HEK293T (cell line): ENCODE measurements around the gene CATSPER4.

Experiments
- CTCF ChIA-PET: fragments of 350-600 bp; formaldehyde crosslinking; extraction: SDS; loops from one replicate; lab custom pipeline; 2021; ENCODE audit warnings: antibody characterized with exemption, inconsistent platforms; lab: Yijun Ruan, JAX
- POLR2A ChIA-PET: fragments of 350-600 bp; formaldehyde crosslinking; extraction: SDS; loops from one replicate; lab custom pipeline; 2020; ENCODE audit warnings: antibody characterized with exemption, inconsistent platforms; lab: Yijun Ruan, JAX
- DNase-seq: peaks from one replicate; pipeline ENCODE4 v3.0.0; 2012; ENCODE audit warnings: mixed read lengths; ENCODE audit errors: extremely low spot score
- ARNT ChIP-seq: fragments of 450-650 bp; IDR thresholded peaks from 2 replicates; pipeline ENCODE4 v1.6.1; 2017; ENCODE audit warnings: mild to moderate bottlenecking
- BHLHE40 ChIP-seq: fragments of 450-650 bp; IDR thresholded peaks from 2 replicates; pipeline ENCODE4 v1.6.1; 2016; ENCODE audit warnings: mild to moderate bottlenecking, moderate library complexity, borderline replicate concordance
- CTBP1 ChIP-seq: fragments of 450-650 bp; IDR thresholded peaks from 2 replicates; pipeline ENCODE4 v1.6.1; 2016; ENCODE audit warnings: borderline replicate concordance
- ELF4 ChIP-seq: fragments of 450-650 bp; IDR thresholded peaks from 2 replicates; pipeline ENCODE4 v1.6.1; 2017; ENCODE audit warnings: antibody characterized with exemption
- FOXA1 ChIP-seq: fragments of 450-650 bp; IDR thresholded peaks from 2 replicates; pipeline ENCODE4 v1.6.1; 2016; ENCODE audit warnings: mild to moderate bottlenecking
- FOXK2 ChIP-seq: fragments of 450-650 bp; IDR thresholded peaks from 2 replicates; pipeline ENCODE4 v1.6.1; 2016; ENCODE audit warnings: mild to moderate bottlenecking
- FOXM1 ChIP-seq: fragments of 450-650 bp; IDR thresholded peaks from 2 replicates; pipeline ENCODE4 v1.6.1; 2017; ENCODE audit warnings: mild to moderate bottlenecking, borderline replicate concordance
- HDGF ChIP-seq: fragments of 450-650 bp; IDR thresholded peaks from 2 replicates; pipeline ENCODE4 v1.6.1; 2017; ENCODE audit warnings: antibody characterized with exemption, borderline replicate concordance
- L3MBTL2 ChIP-seq: fragments of 450-650 bp; conservative IDR thresholded peaks from 2 replicates; pipeline ENCODE4 v1.6.1; 2016; ENCODE audit warnings: mild to moderate bottlenecking
- LEF1 ChIP-seq: fragments of 450-650 bp; IDR thresholded peaks from 2 replicates; pipeline ENCODE4 v1.6.1; 2017; ENCODE audit warnings: mild to moderate bottlenecking, borderline replicate concordance
- NFRKB ChIP-seq: fragments of 450-650 bp; IDR thresholded peaks from 2 replicates; pipeline ENCODE4 v1.6.1; 2016; ENCODE audit warnings: mild to moderate bottlenecking, moderate library complexity
- SP1 ChIP-seq: fragments of 450-650 bp; IDR thresholded peaks from 2 replicates; pipeline ENCODE4 v1.6.1; 2017
- SUZ12 ChIP-seq: fragments of 450-650 bp; IDR thresholded peaks from 2 replicates; pipeline ENCODE4 v1.6.1; 2016; ENCODE audit warnings: mild to moderate bottlenecking
- TARDBP ChIP-seq: fragments of 450-650 bp; IDR thresholded peaks from 2 replicates; pipeline ENCODE4 v1.6.1; 2016
- ZNF384 ChIP-seq: fragments of 450-650 bp; IDR thresholded peaks from 2 replicates; pipeline ENCODE4 v1.6.1; 2016
- TF ChIP-seq, protein P1 (sequence below): fragments of 450-650 bp; IDR thresholded peaks from 2 replicates; pipeline ENCODE4 v1.6.1; 2016

CATSPER4 gene

DNA sequence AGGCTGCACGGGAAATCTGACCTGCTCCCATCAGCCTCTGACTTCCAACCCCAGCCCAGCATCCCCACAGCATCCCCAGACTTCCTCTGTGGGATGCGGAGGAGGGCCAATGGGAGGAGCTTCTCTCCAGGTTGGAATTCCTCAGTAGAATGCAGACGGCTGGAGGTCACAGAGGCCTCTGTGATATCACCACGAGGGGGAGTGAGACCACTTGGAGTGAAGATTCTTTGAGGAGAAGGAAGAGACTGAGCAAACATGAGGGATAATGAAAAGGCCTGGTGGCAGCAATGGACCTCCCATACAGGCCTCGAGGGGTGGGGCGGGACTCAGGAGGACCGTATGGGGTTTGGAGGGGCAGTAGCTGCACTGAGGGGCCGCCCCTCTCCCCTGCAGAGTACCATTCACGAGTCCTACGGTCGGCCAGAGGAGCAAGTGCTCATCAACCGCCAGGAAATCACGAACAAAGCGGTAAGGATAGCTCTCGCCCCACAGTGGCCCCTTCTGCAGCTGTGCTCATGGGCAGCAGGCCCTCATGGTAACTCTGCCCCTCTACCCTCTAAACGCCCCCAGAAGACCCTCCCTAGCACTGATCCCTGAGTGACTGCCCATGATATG, at the start of gene CATSPER4:
CATSPER4 (plus strand) TSS at position 230 of the 615 bp plus-strand sequence; CDS start at position 256, 26 bp downstream.
- DNase-seq, result peak; percentile 59
- CTCF ChIA-PET, result interaction anchor here (0.5 to 2.8 kb wide), 5 partner anchors 16 to 300 kb away, joined by 3 to 11 read pairs (median 3); partner anchors contain the start of gene CEP85
- POLR2A ChIA-PET, result interaction anchor here (1.0 to 2.8 kb wide), 2 partner anchors 21 to 44 kb away, joined by 6 to 8 read pairs; partner anchors contain the start of genes CEP85 and ZNF593
- TF ChIP-seq, protein P1, sequence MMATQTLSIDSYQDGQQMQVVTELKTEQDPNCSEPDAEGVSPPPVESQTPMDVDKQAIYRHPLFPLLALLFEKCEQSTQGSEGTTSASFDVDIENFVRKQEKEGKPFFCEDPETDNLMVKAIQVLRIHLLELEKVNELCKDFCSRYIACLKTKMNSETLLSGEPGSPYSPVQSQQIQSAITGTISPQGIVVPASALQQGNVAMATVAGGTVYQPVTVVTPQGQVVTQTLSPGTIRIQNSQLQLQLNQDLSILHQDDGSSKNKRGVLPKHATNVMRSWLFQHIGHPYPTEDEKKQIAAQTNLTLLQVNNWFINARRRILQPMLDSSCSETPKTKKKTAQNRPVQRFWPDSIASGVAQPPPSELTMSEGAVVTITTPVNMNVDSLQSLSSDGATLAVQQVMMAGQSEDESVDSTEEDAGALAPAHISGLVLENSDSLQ, result no peak
- TF ChIP-seq SP1, result no peak

DNA sequence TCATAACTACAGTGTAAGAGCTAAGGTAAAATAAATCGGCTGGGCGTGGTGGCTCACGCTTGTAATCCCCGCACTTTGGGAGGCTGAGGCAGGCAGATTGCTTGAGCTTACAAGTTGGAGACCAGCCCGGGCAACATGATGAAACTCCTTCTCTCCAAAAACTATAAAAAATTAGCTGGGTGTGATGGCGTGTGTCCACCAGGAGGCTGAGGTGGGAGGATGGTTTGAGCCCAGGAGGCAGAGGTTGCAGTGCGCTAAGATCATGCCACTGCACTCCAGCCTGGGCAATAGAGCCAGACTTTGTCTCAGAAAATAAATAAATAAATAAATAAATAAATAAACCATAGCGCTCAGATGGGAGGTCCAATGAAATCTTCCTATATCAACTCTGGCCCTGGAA, 48.2 kb upstream of the CATSPER4 start:
- POLR2A ChIA-PET, result no interaction called here
- no peak for TF ChIP-seq SUZ12
- TF ChIP-seq ARNT, result no peak
- TF ChIP-seq HDGF, result no peak
- TF ChIP-seq BHLHE40, result no peak
- TF ChIP-seq FOXA1, result no peak
- no peak for TF ChIP-seq CTBP1
- TF ChIP-seq FOXK2, result no peak
- TF ChIP-seq ZNF384, result no peak
- no peak for TF ChIP-seq FOXM1
- TF ChIP-seq L3MBTL2, result no peak
- TF ChIP-seq LEF1, result no peak
- TF ChIP-seq, protein P1, result no peak
- TF ChIP-seq NFRKB, result no peak
- TF ChIP-seq TARDBP, result no peak
- no peak for DNase-seq

DNA sequence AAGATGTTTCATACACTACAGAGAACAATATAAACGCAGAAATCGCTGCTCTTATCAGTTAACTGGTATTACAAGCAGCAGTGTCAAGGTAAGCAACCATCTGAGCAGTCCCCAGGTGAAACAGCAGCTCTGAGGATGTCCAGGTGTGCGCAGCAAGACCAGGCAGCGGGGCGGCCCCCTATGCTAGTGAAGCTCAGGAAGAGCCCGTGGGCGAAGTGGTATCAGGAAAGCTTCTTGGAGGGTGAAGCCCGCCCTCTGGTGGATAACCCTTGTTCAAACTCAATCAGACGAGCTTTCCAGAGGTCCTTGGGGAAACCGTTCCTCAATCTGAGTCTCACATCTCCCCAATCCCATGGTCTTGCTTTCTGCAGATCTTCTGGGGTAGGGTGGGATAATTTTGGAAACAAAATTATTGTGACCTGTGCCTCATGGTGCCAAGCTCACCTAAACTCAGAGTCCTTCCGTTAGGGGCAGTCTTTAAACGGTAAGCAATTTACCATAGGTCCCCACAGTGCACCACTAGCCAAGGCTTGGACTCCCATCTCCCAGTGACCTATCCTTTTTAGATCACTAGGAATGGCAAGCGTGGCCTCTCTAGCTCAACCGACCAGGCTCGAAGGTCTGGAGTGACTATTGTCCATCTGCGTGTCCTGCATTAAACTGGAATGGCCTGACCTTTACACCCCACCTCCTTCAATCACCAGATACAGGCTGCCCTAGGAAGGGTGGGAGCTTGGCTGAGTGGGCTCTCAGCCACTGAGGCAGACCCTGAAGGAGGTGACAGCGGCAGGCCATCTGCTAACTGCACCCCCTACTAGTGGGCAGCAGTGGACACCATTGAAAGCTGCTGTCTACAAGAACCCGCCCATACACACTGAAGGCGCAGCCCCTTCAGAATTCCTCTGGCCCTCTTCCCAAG, 45.1 kb upstream of the CATSPER4 start:
- POLR2A ChIA-PET, result interaction anchor here (1.0 to 1.4 kb wide), 5 partner anchors 13 to 110 kb away, joined by 3 to 12 read pairs (median 4); partner anchors contain the start of gene ZNF593
- CTCF ChIA-PET, result interaction anchor here (0.6 to 2.1 kb wide), 21 partner anchors 9 to 246 kb away, joined by 3 to 22 read pairs (median 4); partner anchors contain the start of gene FAM110D
- peak; percentile 80 for DNase-seq
- TF ChIP-seq ARNT, result no peak
- TF ChIP-seq, protein P1, result no peak
- TF ChIP-seq L3MBTL2, result no peak
- TF ChIP-seq FOXK2, result no peak
- no peak for TF ChIP-seq NFRKB
- no peak for TF ChIP-seq ZNF384
- no peak for TF ChIP-seq BHLHE40
- no peak for TF ChIP-seq FOXA1
- TF ChIP-seq CTBP1, result no peak
- no peak for TF ChIP-seq HDGF
- no peak for TF ChIP-seq FOXM1

More for the DNA sequence above, 48.2 kb upstream of the CATSPER4 start:
- CTCF ChIA-PET, result no interaction called here

DNA sequence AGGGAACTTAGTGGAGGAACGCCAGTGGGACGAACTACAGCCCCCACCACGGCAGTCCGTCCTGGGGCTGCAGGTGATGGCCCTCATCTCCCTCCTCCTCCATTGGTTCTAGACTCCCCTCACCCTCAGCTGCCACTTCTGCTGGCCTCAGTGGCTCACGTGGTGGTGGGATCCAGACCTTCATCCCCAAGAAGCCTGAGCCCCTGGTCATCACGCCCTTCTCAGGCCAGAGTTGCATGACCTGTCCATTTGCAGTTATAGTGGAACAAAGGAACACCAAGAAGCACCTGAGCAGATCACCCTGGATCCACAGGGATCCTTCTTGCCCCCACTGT, 44.5 kb upstream of the CATSPER4 start:
- CTCF ChIA-PET, result interaction anchor here (1.2 to 2.1 kb wide), 6 partner anchors 20 to 123 kb away, joined by 3 to 22 read pairs (median 6); no protein-coding TSS in a partner anchor
- POLR2A ChIA-PET, result interaction anchor here (1.2 to 1.4 kb wide), 2 partner anchors 24 to 110 kb away, joined by 6 to 12 read pairs; partner anchors contain the start of gene ZNF593

DNA sequence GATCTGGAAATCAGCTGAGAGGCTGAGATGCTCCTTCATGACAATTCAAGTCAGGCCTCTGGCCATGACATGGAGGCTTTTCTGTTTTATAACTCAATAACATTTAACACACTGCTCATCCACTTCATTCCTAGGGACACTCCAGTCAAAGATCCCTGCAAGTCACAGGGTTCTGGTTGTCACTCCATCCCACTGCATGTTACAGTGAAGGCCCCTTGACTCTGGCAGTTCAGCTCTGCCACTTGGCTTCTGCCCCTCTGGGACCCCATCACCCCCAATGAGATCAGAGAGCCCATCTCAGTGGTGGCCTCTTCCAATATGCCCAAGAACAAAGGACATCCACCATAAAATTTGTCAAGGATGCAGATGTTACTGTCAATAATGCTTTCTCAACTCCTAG, 41.5 kb upstream of the CATSPER4 start:
- POLR2A ChIA-PET, result no interaction called here

More for the DNA sequence above, 44.5 kb upstream of the CATSPER4 start:
- DNase-seq, result peak; percentile 3
- TF ChIP-seq, protein P1, result no peak
- TF ChIP-seq CTBP1, result no peak
- no peak for TF ChIP-seq L3MBTL2
- no peak for TF ChIP-seq LEF1
- TF ChIP-seq FOXA1, result no peak
- TF ChIP-seq ARNT, result no peak
- TF ChIP-seq ZNF384, result no peak
- TF ChIP-seq HDGF, result no peak
- no peak for TF ChIP-seq ELF4
- TF ChIP-seq NFRKB, result no peak
- TF ChIP-seq BHLHE40, result no peak
- no peak for TF ChIP-seq FOXK2
- no peak for TF ChIP-seq FOXM1
- TF ChIP-seq SP1, result no peak

More for the DNA sequence above, 41.5 kb upstream of the CATSPER4 start:
- CTCF ChIA-PET, result no interaction called here
- peak; percentile 1 for DNase-seq
- TF ChIP-seq NFRKB (no peak), FOXM1 (no peak), SP1 (no peak), ELF4 (no peak), ZNF384 (no peak), LEF1 (no peak), SUZ12 (no peak), CTBP1 (no peak), ARNT (no peak), TARDBP (no peak), HDGF (no peak), L3MBTL2 (no peak), FOXA1 (no peak), FOXK2 (no peak), BHLHE40 (no peak)
- TF ChIP-seq, protein P1, result no peak
